GM12873 (cell line): Measurements from ENCODE around the gene ANKS6.

Experiments
- TF ChIP-seq, protein P1 (sequence below): IDR thresholded peaks from 2 replicates; pipeline ENCODE4 v1.5.1; 2012; ENCODE audit warnings: low read depth, mild to moderate bottlenecking, moderate library complexity, low read length, control low read depth; ENCODE audit not compliant: insufficient read depth; ENCODE audit errors: missing control alignments

ANKS6 gene

DNA sequence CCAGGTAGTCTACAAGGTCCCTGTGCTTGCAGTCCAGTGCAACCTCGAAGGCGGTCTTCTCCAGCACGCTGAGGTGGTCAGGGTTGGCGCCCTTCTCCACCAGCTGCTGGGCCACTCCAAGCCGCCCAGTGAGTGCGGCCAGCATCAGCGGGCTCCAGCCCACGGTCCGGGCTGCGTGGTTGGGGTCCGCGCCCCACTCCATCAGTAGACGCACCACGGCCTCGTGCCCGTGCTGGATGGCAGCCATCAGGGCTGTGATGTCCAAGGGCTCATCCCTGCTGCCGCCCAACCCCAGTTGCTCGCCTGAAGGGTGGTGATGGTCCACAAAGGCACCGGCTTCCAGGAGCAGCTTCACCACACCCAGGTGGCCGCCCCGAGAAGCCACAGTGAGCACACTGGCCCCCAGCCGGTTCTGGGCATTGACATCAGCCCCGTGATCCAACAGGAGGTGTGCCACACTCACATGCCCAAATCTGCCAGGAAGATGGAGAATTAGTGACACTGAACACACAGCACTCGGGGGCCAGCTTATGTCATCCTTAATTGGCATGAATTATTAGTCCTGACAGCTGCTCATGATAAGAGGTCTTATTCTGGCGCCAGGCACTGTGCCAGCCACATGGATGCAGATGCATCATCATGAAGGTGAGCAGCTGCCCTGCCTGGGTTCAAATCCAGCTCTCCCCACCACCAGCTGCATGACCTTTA, 6.1 kb downstream of the ANKS6 start:
- TF ChIP-seq, protein P1, sequence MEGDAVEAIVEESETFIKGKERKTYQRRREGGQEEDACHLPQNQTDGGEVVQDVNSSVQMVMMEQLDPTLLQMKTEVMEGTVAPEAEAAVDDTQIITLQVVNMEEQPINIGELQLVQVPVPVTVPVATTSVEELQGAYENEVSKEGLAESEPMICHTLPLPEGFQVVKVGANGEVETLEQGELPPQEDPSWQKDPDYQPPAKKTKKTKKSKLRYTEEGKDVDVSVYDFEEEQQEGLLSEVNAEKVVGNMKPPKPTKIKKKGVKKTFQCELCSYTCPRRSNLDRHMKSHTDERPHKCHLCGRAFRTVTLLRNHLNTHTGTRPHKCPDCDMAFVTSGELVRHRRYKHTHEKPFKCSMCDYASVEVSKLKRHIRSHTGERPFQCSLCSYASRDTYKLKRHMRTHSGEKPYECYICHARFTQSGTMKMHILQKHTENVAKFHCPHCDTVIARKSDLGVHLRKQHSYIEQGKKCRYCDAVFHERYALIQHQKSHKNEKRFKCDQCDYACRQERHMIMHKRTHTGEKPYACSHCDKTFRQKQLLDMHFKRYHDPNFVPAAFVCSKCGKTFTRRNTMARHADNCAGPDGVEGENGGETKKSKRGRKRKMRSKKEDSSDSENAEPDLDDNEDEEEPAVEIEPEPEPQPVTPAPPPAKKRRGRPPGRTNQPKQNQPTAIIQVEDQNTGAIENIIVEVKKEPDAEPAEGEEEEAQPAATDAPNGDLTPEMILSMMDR: no peak

DNA sequence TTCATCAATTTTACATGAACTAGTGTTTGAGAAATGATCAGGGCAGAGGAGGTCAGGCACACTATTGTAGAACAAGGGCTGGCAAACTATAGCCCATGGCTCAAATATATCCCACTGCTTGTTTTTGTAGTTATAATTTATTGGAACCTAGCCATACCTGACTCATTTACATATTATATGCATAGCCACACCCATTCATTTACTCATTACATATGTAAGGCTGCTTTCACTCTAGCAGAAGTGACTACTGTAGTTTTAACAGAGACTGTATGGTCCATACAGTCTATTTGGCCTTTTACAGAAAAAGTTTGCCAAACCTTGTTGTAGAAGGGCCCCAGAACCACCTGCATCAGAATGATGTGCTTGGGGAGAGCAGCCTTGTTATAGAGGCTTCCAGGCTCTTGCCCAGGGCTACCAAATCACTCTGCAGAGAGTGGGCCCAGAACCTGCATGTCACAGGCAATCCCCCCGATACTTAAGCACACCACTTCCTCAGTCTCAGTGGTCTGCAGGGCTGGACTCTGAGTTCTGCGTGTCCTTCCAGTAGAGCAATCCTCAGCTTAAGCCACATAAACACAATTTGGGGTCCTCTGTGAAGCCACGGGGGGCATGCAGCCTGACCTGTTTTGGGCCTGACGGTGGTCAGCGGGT, 6.7 kb downstream of the ANKS6 start:
- TF ChIP-seq, protein P1: no peak

DNA sequence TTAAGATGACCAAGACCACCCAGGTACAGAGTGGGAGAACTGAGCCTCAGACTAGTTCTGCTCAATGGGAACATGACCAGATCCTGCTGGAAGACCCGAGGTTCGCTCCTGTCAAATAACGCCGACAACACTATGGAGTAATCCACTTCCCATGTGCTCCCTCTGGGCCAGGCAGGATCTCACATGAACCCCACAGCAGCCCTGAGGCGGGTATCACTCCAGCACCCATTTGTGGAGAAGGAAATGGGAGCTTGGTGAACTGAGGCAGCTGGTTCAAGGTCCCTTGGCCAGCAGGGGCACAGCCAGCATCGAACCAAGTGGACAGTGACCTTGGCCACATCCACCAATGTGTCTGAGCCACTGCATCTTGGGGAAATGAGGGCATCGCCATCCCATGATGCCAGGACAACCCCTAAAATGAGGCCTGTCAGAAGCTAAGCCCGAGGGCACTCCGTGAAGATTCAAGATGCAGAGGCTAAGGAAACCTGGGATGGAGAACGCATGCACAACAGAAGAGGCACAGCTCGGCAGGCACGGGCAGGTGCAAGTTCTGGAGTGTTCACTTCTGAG, 8.5 kb downstream of the ANKS6 start:
- TF ChIP-seq, protein P1: no peak

DNA sequence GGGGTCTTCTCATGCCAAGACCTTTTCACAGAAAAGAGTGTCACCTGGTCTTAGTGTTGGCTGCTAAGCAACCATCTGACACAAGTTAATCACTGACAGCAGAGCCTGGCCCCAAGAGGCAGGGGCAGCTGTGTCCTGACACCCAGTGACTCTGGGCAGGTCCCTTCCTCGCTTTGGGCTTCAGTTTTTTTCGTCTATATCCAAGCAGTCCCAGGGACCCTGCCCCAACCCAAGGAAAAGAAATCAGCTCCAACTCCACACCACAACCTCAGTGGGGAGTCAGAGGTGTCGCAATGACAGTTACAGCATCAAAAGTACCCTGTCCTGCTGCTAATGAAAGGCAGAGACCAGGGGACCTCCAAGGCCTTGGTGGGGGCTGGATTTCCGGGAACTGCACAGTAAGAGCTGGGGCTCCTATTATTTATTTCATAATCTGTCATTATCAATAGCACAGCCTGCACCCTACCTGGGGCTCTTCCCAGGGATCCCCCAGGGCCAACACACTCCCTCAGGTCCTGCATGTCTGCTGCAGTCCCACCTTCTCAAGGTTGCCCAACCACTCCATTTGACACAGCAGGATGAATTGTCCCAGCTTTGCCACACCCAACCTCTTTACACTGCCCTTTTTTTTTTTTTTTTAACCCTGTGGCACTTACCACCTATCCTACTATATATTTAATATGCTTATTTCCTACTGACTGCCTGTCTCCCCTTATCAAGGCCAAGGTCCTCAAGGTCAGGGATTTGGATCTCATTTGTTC, 9.4 kb downstream of the ANKS6 start:
- TF ChIP-seq, protein P1: no peak

DNA sequence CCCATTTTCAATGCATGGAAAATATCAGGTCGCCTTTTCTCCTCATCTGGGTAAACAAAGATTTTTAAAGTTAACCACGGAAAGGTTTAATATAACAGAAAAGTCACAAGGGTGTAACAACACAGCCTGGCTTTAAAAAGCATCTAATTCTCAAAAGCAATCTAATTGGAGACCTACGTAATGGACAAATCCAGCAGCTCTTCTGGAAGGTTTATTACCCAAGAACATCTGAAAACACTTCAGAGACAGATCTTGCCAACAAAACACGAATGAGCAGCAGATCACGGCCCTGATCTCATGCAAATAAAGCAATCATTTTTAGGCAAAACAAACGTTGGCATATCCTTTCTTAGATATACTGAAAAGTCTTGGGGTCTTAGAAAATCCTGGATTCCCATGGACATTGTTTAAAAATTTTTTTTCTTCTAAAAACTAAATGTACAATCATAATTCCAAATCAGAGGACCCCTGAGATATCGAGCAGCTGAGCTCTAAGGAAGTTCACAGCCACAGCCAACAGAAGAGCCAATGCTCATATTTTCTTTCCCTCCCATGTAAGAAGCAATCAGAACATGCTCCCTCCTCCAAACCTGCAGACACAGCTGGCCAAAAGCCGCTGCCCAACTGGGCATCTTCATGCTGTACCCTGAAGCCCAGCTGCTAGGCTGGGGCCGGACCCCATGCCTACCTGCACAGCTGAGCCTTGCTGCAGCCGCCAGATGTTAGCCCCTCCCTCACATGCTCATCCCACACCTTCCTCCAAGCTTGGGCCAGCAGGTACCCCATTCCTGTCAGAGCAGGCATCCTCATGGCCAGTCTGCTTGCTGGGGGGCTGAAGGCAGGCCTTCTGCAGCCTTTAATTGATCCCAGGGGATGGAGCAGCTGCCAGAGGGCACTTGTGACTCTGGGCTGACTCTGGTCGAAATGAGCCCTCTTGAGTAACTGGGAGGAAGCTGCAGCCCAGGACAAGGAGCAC, 11.2 kb downstream of the ANKS6 start:
- TF ChIP-seq, protein P1: no peak

DNA sequence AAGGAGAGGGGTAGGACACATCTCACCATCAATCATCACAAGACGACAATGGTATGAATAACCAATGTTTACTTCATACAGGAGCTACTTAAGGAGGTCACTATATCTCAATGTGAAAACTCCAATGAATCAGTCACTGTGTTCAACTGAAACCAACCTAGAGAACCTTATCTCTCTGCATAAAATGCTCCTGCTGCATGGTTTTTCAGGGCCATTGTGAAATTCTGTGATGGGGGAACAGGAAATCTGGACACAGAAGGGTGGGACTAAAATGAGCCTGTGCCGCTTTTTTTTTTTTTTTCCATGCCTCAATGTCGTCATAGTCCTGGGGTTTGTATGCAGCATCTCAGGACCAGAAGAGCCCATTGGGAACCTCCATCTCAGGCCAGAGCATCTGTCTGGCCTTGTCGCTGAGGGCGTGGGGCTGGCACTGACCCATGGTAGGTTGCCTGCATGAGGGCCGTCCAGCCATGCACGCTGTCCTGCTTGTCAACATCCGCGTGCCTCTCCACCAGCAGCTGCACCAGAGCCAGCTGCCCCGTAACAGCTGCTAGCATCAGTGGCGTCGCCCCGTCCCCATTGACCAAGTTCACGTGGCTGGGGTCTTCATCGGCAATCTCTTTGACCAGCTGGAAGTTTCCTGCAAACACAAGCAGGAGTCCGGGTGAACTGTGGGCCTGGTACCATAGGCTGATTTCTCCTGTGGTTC, 12.7 kb downstream of the ANKS6 start:
- TF ChIP-seq, protein P1: no peak
